Fibroblast of the conjunctiva (primary cell): Measurements from ENCODE around the gene COASY.
A peak's percentile ranks its signal among the peaks of the same experiment; 100 is the strongest.
"Not testable (repeated sequence)": the region's sequence is repeated elsewhere in the genome, so short reads cannot be mapped to it uniquely, and the experiment has no call there.

Experiments used
- DNase-seq: peaks from one replicate; pipeline ENCODE4 v3.0.0-alpha.2; 2010; ENCODE audit warnings: low read depth

COASY gene

DNA sequence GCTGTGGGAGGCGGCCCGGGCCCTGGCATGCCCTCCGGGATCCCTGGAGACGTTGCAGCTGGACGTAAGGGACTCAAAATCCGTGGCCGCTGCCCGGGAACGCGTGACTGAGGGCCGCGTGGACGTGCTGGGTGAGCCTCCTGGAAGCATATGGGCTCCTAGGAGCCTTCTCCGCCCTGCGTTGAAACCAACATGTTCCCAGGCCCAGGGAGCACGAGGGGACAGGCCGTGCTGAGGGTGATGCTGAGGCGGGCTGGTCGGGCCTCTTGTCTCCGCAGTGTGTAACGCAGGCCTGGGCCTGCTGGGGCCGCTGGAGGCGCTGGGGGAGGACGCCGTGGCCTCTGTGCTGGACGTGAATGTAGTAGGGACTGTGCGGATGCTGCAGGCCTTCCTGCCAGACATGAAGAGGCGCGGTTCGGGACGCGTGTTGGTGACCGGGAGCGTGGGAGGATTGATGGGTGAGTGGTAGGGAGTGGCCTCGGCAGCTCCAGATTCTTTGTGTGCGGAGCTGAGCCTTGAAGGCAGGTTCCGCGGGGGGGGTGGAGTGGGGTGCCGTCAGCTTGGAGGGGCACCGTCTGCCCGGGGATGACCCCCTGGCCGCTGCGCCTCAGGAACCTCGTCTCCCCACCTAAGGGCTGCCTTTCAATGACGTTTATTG is 8.7 kb upstream of the COASY start:
- DNase-seq = no peak

DNA sequence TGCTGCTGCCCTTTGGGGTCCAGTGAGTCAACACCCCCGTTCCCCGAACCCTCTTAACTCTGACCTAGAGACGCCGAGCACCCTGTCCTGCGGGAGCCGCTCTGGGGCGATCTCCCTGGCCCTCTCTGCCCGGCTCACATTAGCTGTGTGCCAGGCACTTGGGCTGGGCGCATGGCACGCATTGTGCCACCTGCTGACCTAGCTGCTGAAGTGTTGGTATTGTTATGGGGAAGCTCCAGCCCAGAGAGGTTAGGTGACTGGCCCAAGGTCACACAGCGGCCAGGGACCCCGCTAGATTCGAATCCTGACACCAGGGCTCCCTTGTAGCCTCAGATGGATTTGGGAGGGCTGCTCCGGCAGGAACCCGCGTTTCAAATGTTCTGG is 8.1 kb upstream of the COASY start:
- DNase-seq = no peak

- DNase-seq = peak; percentile 28
Observed at GRCh38 chr17:42554250-42555121, 7.5 kb upstream of the COASY start.

DNA sequence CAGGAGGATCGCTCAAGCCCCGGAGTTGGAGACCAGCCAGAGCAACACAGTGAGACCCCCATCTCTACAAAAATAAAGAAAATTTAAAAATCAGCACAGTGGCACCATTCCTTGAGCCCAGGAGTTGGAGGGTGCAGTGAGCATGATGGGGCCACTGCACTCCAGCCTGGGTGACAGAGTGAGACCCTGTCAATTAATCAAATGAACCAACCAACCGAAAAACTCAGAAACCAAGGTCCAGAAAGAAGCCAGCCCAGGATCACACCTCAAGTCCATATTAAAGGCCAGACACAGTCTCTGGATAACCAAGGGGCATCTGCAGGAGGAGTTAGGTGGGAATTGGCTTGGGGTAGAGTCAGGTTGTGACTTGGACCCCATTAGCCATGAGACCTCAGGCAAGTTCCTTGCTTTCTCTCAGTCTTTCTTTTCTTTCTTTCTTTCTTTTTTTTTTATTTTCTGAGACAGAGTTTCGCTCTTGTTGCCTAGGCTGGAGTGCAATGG is 6.8 kb upstream of the COASY start:
- no peak for DNase-seq

- not testable (repeated sequence) for DNase-seq
Observed at GRCh38 chr17:42555961-42556617, 5.9 kb upstream of the COASY start.

DNA sequence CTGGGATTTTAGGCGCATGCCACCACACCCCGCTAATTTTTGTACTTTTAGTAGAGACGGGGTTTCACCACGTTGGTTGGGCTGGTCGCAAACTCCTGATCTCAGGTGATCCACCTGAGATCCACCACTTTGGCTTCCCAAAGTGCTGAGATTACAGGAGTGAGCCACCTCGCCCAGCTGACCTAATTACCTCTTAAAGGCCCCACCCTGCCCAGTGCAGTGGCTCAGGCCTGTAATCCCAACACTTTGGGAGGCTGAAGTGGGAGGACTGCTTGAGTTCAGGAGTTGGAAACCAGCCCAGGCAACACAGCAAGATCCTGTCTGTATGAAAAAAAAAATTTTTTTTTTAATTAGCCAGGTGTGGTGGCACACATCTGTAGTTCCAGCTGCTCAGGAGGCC is 2.9 kb upstream of the COASY start:
- DNase-seq = no peak

DNA sequence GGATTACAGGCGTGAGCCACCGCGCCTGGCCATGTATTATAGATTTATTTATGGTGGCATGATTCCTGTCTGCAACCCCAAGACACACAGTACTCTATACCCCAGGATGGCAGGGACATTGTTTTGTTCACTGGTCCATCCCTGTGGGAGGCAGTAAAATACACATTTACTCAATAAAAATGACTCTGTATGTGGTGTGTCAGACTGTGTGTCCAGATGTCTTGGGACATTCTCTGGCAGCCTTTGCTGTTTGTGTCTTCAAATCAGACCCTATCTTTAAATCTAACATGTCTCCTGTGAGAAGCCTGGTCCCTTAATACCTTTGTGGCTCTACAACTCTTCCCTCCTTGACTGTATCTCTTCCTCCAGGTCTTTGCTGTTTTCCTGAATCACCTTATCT is 1.7 kb upstream of the COASY start:
- no peak for DNase-seq

DNA sequence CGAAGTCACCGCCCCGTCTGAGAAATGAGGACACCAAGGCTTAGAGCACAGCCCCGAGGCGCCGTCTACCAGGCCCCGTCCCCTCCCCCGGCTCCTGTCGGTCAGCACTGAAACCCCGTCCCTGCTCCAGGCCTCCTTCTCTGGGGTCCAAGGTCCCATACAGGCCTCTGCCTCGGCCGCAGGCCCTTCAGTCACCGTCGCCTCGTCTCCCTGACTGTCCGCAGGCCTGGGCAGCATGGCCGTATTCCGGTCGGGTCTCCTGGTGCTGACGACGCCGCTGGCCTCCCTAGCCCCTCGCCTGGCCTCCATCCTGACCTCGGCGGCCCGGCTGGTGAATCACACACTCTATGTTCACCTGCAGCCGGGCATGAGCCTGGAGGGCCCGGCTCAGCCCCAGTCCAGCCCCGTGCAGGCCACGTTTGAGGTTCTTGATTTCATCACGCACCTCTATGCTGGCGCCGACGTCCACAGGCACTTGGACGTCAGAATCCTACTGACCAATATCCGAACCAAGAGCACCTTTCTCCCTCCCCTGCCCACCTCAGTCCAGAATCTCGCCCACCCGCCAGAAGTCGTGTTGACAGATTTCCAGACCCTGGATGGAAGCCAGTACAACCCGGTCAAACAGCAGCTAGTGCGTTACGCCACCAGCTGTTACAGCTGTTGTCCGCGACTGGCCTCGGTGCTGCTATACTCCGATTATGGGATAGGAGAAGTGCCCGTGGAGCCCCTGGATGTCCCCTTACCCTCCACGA is 617 bp downstream of the COASY start:
- no peak for DNase-seq

GRCh38 chr17:42563143-42563509 is 1.2 kb downstream of the COASY start:
- DNase-seq = no peak

DNA sequence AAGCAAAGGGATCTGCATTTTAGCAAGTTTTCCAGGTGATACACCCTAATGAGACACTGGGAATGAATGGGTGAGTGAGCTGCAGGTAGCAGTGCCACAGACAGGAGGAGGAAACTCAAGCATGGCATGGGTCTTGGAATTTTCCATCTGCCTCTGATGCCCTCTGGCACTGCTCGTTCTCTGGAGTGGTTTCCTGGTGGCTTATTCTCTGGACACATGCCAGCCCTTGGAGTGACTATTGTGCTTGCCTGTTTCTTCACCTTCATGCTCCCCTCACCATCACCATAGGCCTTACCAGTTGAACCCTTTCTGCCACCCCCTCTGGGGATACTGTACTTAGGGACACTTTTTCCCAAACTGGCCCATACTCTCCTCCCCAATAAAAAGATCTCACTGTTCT is 1.6 kb downstream of the COASY start:
- no peak for DNase-seq

GRCh38 chr17:42563950-42564349 is 2.0 kb downstream of the COASY start:
- DNase-seq = no peak

GRCh38 chr17:42564815-42565522 is 3.0 kb downstream of the COASY start:
- DNase-seq = no peak

DNA sequence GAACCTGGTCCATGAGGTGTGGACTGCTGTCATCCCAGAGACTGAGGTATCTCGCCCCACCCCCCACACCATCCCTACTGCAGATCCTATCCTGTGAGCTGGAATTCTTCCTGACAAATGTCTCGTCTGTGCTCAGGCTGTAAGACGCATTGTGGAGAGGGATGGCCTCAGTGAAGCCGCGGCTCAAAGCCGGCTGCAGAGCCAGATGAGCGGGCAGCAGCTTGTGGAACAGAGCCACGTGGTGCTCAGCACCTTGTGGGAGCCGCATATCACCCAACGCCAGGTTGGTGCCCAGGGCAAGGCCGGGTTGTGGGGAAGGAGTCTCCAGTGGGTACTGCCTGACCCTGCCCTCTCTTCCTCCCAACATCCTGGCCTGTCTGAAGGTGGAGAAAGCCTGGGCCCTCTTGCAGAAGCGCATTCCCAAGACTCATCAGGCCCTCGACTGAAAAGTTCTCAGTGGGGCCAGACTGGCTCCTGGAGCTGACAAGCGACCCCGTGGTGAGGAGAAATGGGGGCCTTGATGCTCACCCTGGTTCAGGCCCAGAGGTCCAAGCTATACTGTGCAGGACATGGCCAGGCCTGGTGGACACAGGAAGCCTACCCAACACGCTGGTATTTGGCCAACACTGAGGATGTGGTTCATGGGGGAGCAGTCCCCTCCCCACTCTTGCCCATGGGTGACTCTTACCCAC is 3.7 kb downstream of the COASY start:
- DNase-seq = no peak

DNA sequence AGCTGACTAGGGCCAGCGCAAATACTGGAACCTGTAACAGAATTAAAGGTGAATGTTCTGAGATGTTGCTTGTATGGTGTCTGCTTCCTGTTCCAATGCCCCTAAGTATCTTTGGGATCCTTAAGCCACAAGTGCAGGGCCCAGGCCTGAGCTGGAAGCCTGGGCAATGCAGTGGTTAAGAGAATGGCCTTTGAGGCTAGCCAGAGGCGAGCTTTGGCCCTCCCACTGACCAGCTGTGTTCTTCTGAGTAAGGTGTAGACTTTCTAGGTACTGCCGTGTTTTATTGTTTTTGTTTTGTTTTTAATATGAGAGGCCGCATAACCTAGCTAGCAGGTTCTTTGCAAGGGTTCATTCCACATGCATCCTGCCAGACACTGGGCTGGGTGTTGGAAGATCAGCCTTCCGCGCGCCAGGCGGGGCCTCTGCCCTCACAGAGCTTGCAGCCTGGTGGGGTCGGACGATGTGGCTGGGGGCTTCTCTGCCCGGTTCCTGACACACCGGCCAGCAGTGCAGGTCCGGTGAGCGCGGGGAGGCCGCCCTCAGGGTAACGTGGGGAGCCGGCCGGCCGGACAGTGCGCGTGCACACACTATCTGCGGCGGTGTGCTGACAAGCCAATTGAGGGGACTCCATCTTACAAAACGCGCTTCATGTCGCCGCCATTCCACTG is 4.4 kb downstream of the COASY start:
- no peak for DNase-seq

- peak; percentile 88 for DNase-seq
Observed at GRCh38 chr17:42566883-42567573, 5.1 kb downstream of the COASY start, which contains the start of gene MLX. Gene MLX (plus strand): TSS chr17:42567100. CDS start chr17:42567125, 25 bp downstream.

DNA sequence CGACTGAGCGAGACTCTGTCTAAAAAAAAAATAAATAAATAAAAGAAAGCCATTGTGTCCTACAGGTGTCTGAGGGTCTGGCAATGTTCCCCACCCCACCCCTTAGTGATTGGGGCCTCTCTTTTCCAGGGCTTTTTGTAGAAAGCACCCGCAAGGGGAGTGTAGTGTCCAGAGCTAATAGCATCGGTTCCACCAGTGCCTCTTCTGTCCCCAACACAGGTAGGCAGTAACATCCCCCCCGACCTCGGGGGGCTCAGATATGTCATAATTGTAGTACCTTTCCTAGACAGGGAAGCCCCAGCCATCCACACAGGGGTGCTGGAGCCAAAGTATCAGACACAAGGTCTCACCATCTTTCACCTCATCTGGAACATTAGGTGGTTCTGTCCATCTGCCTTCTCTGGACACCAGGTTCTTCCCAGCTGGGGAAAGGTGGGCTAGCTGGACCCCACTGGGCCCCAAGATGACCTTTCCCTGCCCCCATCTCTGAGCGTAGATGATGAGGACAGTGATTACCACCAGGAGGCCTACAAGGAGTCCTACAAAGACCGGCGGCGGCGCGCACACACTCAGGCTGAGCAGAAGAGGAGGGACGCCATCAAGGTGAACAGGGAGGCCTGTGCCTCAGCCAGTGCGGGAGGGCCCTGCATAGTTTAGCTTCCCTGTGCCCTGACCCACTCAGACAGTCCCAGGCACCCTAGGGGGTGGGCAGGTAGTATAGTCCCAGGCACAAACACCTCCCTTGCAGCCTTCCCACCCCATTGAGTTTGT is 6.6 kb downstream of the COASY start:
- DNase-seq = no peak

DNA sequence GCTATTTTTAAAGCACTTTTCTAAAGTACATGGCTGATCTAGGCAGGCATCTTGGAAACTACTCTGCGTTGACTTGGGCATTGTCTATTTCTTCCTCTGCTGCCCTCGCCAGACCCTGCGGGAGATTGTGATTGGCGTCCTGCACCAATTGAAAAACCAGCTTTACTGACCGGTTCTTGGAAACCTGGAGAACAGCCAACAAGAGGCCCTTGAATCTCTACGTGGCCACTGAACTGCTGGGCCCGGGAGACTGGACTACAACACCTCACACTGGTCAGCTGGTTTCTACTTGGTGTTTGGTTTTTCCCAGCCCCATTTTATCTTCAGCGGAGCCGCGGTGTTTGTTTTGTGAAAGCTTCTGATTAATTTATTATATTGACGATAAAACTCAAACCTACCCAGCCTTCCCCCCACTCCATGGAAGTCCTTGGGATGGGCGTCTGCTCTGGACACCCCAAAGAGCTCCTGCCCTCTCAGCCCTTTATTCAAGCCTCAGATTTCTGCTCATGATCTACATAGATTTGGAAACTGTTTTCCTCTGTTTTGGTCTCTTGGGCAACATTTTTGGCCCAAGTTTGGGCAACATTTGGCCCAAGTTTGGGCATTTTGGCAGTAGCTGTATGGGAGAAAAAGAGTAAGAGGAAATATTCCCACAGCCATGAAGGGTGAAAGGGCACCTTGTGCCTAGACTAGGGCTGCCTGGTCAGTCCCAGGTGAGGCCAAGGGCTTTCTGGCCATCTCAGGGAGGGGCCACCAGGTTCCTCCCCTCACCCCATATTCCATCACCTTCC is 9.7 kb downstream of the COASY start:
- DNase-seq = no peak

DNA sequence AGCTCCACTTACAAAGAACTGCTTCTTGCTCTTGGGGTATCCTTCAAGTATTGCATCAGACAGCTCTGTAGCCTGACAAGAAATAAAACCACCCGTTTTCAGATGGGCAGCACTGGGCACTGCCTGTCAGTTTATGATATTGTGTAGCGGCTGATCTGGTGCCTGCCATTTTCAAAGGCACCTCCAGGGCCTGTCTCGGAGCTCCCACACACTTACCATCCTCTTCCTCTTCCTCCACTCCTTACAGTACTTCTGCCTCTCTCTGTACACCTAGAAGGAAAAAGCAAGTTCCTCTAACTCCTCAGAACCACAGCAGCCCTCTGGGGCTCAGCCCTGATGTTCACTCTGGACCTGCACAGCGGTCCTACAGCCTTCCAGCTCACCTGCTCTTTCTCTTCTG is 11.1 kb downstream of the COASY start:
- no peak for DNase-seq
